Cerebellar nuclear complex (tissue), 1 donor: Measurements from ENCODE around the gene PRICKLE3.

ENCODE experiments used
- DNase-seq, 2 experiments: peaks; one replicate each; lab custom pipeline; 2025; lab: John Stamatoyannopoulos, UW

Gene PRICKLE3

DNA sequence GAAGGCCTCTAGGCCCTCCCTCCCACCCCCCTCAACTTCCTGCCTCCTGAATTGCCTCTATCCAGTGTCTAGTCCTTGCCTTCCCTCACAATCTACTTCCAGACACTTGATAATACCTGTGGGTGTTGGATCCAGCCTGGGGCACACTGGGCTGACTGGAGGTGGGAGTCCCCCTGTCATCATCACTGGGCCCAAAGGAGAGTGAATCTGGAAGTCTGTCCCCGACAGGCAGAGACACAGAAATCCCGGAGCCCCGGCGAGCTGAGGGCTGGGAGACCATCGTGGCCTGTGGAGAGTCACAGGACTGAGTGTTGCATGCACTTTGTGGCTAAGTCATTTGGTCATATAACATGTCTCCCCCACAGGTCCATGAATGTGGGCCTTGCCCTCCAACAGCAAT is 22.2 kb upstream of the PRICKLE3 start:
- no peak for DNase-seq

DNA sequence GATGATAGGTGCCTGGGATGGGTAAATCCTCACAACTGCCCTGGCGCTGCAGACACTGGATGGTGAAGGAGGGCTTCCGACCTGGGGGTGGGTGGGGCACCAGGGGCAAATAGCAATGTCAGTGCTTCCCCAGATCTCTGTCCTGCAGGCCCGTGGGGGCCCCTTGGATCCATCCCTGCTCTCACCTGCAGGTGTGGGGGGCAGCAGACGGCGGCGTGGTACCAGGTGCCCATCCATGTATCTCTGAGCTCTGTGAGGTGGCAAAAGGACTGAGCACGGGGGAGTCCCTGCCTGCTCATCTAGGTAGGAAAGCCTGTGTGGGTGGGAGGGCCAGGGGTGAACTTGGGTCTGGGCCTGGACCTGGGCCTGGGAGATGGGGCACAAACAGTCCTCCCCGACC is 20.4 kb upstream of the PRICKLE3 start:
- no peak for DNase-seq

DNA sequence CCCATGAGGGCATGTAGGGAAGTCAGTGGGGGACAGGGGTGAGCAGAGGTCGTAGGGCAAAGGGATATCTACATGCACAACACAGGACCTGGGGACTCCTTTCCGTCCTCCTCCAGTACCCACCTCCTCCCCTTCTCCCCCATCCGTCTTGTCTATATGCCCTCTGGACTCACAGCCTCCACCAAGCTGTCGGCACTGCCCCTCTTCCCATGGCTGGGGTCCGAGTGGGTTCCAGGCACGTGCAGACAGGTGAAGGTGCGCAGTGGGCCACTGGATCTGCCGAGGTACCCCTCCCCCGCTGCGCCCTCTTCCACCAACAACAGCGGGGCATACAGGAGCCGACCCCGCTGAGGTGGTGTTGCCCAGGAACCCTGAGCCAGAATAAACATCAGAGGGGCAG is 19.3 kb upstream of the PRICKLE3 start:
- no peak for DNase-seq

DNA sequence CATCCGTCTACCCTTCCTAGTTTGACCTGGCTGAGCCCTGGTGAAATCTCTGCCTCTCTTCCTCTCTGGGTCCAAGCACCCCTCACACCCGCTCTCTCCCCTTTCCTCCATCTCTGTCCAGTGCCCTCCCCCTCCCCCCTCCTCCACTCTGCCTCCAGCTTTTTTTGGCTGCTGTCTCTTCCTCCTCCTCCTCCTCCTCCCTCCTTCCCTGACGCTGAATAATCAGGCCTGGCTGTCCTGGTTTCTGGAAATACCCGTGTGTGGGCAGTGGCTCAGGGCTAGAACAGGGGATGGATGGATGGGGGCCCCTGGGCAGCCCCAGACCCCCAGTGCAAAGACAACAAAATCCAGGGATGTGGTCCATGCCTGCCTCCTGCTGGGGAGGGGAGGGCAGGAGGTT is 18.5 kb upstream of the PRICKLE3 start:
- DNase-seq: peak in 1 of 2 experiments; percentile 1

DNA sequence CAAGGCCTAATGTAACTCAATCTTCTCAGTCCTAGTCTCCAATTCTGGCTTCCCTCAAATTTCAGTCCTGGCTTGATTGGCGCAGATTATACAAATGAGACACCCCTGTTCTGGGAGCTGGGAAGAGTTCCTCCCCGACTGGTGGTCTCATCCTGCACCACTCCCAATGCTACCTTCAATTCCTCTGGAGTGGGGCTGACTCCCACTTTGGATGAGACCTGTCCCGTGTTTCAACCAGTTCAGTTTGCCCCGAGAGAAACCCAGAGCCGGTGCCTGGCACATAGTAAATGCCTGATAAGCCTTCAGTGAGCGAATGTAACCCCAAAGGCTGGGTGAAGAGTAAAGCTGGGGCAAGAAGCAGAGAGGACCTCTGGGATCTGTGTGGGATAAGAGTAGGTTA is 17.8 kb upstream of the PRICKLE3 start:
- no peak for DNase-seq

DNA sequence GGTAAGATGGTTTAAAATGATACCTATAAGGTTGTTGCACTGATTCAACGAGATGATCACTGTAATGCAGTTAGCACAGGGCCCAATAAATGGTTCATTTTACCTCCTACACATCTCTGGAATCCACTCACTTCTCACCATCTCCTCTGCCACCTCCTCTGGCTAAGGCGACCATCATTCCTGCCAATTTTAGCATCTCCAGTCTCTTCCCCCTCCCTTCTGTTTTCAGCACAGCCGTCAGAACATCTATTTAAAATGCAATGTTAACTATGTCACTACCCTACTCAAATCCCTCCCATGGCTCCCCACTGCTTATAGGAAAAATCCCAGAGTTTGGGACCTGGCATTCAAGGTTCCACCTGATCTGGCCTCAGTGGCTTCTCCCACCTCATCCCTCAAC is 17.4 kb upstream of the PRICKLE3 start:
- peak in 1 of 2 experiments; percentile 32 for DNase-seq

DNA sequence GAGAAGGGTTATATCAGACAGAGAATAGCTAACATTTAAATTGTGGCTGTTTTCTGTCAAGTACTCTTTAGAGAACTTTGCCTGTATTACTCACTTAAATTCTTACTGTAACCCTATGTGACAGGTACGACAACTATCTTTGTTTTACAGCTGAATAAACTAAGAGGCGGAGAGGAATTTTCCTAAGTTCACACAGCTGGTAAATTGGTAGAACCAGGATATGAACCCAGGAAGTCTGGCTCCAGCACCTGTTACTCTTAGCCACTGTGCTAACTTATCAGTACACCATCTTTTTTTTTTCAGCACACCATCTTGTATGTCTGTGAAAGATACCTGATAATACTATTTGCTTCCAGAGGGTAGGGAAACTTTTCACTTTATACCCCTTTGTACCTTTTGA is 15.8 kb upstream of the PRICKLE3 start:
- DNase-seq: no peak

DNA sequence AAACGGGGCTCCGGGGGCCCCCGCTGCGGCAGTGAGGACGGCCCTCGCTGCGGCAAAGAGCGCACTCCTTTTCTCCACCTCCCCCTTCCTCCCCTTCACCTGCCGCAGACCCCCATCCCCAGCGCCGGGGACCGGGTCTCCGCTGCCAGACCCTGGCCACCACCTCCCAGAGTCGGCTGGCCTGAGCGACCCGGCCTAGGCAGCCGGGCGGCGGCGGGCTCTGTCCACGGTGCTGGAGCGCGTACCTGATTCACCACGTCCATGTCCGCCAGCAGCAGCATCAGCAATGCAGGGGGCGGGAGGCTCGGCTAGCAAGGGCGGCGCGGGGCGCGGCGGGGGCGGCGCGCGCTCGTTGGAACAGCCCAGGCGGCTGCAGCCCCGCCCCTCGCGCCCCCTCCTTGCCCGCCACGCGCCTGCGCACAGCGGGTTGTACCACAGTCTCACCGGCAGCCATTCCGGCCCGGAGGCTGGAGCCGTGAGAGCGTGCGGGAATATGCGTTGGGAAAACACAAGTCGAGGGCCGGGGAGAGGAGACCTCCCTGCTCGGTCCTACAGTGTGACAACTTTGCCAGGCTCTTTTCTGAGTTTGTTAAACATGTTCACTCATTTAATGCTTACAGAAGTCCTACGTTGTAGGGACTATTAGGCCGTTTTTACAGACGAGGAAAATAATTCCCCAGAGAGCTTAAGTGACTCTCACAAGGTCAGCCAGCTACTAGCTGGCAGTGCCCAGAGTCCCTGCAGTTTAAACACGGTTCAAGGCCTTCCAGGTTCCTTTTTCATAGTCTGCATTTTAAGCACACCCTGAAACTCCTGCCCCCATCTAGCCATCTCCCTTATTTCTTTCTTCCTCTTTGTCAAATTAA is 14.0 kb upstream of the PRICKLE3 start, which contains the start of gene SYP:
TSS of gene SYP (minus strand) at position 288 of the 866 bp plus-strand sequence. CDS start at position 281, 7 bp downstream.
- DNase-seq: peak; percentile 31 to 37

DNA sequence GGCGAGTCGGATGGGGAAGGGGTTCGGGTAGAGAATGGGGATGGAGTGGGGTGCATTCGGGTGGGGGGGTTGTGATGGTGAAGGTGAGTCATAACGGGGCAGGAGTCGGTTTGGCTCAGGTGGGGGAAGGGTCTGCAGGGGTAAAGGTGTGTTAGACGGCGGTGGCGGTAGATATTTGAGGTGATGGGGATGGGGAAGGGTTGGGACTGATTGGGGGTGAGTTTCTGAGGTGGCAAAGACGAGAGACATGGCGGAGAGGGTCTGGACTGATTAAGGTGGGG is 13.1 kb upstream of the PRICKLE3 start:
- DNase-seq: no peak

DNA sequence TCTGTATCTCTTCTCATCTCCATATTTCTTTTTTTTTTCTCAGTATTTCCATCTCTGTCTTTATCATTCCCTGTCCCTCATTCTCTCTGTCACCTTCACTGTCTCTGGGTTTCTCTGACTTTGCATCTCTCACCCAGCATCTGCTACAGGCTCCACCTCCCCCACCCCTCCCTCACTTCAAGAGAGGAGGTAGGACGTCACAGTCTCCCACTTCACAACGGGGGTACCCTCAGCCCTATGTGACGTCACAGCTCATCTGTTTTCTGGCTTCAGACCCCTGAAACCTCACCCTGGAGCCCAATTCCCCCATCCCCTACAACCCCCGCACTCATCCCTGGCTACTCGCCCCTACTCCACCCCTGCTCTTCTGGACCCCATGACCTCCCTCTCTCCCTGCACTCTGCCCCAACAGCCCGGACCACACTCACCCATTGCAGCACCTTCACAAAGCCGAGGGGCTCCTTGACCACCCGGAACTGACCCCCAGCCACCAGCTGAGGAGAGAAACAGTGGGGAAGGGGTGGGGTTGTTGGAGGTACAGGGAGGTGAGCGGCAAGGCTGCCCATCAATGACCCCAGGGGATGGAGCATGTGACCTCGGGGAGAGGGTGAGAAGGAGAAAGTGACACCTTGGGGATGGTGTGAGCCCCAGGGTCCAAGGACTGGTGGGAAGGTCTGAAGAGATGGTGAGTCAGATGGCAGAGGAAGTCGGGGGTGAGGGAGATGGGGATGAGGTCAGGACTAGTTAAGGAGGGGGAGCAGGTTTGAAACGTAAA is 12.6 kb upstream of the PRICKLE3 start:
- DNase-seq: no peak

DNA sequence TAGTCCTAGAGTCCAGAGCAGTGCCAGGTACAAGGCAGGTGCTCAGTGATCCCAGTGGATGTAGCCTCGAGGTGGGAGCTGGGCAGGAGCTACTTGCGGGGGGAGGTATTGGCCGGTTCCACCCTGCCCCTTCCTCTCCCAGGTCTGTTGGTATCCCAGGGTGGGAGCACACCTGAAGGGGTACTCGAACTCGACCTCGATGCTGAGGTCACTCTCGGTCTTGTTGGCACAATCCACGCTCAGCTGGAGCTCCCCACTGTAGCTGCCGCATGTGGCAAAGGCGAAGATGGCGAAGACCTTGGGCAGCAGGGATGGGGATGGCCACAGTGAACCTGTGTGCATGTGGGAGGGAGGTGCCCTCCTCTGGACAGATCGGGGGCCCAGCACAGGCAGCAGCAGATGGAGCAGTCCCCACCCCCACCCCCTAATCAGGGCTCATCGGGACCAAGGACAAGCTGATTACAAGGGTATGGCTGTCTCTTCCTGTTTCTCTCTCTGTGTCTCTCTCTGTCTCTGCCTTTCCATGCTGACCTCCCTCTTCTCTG is 11.4 kb upstream of the PRICKLE3 start:
- DNase-seq: no peak

DNA sequence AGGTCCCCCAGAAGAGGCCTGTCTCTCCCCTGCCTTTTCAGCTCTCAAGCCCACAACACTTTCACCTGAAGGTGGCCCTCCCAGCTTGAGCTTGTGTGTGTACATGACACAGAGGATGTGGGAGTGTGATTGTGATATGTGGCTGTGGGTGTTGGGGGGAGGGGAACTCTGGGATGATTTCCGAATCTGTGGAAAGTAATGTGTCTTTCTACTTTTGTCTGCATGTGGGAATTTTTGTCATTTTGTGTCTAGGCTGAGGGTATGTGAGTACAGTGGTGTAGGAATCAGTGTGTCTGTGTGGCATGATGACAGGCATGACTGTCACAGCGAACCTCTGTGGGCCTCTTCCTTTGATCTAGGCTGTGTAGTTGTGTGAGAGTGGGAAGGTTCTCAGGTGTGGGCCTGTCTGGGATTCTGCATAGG is 7.4 kb upstream of the PRICKLE3 start:
- DNase-seq: no peak

DNA sequence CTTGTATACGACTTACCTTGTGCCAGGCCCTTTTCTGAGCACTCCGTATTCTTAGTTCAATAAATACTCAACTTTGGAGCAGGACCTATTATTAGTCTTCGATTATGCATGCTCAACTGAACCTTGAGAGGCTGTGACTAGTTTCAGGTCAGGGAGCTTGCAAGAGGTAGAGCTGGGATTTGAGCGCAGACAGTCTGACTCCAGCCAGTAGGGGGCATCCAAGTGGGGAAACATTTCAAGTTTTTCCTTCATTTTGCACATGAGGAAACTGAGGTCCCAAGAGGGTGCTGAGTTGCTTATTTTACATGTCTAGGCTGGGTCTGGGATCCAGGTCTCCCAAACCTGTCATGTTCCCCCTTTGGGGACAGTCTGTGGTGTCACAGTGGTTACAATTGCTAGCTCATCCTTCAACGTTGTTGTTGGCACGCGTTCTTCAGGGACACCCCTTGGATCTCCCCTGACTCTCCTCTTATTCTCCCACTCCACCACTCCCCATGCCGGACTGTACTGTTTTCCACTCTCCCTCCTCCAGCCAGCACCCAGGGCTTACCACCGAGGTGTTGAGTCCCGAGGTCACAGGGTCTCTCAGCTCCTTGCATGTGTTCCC is 6.7 kb upstream of the PRICKLE3 start:
- no peak for DNase-seq

DNA sequence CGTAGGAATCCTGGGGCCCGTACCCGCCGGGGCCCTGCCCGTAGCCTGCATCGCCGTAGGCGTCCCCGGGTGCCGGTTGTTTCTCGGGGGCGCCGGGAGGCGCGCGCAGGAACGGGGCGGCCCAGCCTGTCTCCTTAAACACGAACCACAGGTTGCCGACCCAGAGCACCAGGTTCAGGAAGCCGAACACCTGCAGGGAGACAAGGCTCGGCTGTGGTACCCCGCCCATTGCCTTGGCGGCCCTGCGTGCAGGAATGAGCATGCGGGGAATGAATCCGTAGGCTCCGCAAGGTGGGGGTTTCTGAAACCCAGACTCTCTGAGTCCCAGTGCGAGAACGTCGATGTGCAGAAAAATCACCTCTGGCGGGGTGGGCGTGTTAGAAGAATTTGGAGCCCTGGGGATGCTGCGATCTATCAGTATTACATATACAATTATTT is 5.4 kb upstream of the PRICKLE3 start:
- no peak for DNase-seq

DNA sequence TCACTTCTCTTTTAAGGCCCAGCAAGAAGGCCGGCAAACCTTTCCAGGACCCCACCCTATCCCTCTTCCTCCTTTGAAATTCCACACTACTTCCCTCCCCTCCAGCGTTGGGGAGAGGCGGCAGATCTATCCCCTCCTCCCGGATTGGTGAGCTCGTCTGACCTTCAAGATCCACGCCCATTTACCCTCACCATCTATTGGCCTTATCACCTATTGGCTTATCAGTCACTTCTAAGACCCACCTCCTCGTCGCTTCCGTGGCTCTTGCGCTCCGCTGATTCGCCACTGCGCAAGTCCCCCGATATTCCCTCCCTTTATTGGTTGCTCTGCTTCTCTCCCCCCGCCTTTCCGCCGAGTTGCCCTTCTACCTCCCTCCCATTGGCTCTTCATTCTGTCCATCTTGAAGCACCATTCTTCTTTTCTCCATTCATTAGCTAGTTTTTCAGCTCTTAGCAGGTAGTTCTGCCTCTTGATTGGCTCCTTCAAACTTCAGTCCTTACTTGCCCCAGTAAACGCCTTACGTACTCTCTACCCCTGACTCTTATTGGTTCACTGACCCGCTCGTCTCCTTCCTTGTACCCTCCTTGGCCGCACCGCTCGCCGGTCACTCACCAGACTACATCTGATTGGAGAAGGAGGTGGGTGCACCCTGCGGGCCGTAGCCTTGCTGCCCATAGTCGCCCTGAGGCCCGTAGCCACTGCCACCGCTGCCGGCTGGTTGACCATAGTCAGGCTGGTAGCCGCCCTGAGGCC is 4.8 kb upstream of the PRICKLE3 start:
- DNase-seq: peak; percentile 86 to 89

DNA sequence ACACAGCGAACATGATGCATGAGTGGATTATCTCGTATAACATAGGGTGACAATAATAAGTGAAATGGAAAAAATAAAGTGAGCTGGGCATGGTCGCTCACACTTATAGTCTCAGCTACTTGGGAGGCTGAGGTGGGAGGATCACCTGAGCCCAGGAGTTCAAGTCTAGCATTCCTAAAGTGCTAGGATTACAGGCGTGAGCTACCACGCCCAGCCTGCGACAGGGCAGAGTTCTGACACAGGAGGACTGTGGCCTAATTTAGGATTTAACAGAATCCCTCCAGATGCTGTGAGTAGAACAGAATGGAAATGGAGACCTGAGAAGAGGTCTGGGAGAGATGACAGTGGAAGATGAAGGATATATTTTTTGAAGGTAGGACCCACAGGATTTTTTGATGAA is 3.4 kb upstream of the PRICKLE3 start:
- no peak for DNase-seq

DNA sequence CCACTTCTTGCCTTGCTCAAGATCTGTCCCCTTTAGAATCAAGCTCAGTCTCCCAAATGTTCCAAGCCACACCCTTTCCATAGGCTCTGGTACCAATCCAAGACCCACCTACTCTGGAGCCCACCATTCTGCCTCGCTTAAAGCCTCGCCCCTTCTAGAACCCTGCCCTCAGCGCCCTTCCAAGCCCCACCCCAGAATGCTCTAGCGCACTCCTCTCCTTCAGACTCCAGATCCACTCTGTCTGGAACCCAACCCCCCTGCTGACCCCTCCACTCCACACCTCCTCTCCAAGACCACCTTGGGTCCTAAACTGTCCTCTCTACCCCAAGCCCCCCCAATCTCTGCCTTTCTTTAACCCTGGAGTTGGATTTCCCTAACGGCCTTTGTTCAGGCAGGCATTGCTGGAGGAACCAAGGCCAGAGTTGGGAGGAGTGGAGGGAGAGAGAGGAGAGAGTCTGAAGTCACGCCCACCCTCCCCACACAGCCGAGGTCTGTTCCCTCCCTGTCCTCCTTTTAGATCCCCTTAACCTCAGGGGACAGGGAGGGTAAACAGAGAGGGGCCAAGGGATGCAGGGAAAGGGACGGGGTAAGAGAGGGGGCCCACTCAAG is 2.4 kb upstream of the PRICKLE3 start:
- no peak for DNase-seq

DNA sequence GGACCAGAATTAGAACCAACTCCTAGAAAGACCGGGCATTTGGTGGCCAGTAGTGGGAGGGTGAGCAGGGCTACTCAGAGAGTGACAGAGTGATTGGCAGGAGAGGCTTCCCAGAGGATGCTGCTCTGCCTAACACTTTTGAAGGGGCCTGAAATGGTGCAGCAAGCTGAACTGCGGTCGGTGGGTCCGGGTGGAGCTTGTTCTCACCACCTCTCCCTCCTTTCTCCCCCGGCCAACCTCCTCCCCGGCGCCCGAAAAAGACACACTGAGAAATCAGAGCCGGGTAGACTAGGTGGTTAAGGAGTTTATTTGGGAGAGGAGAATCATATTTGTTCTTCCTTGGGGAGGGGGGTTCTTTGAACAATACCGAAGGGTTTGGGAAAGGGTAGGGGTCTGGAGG is 1.4 kb upstream of the PRICKLE3 start:
- DNase-seq: no peak

DNA sequence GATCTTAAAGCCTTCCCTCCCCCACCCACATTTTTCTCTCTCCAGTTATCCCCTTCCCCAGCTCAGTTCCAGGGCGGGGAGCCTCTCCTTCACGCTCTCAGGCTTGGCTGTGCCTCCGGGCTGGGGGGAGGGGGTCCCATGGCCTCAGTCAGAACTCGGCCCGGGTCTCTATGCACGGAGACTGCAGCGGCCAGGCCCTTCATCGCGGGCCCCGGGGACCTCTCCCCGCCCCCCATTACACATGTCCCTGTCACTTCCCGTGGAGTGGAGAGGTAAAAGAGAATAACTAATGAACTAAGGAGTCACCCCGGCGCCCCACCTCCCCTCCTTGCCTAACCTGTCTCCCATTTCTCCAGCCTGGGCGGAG is 838 bp upstream of the PRICKLE3 start:
- no peak for DNase-seq

DNA sequence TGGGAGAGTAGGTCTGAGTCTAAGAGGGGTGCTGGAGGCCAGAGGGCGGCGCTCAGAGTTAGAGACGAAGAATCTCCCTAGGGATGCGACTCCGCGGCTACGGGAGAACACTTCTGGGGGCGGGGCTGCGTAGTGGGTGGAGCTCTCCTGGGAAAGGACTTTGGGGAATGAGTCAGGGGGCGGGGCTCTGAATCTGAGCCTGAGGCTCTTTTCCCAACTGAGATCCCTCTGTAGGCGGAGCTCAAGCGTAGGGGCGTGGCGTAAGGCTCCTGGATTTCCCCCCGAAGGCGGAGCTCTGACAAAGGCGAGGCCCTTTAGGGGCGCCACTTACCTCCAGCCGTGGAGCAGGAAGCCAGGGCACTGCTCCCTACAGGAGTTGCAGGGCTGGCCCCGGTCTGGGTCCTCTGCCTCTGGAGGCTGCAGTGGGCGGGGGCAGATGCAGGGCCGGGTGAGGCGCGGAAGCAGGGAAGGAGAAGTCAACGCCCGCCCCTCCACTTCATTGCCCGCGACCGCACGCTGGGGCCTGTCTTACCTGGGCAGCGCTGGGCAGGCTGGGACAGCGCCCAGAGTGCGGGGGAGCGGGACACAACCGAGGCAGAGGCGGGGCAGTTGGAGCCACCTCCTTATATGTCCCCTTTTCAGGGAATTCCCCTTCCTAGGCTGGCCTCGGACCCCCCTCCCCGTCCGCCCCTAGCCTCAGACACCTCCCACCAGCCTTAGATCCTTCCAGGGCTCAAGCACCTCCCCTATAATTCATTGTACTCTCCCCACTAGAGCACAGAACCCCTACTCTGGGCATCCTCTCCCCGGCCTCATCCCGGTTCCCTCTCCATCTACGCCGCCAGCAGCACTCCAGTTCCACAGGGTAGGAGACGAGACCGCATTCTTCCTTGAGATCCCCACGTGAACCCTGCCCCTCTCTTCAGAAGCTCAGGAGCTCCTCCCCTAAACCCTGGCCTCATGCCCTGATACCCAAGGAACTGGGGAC is 1.6 kb downstream of the PRICKLE3 start:
- DNase-seq: no peak
